ENCODE measurements around the gene APH1B. TPM values are rescaled to one million over a fixed set of nuclear protein-coding genes. Genes with fewer than 3 reads are reported as not detected.
A peak's percentile ranks its signal among the peaks of the same experiment; 100 is the strongest.

The APH1B gene
- total and polyA plus RNA-seq, 9 of the 15 experiments (the other 6 are each of a cell fraction or from before 2014, with no cell fraction given): 5.1 to 9.7 (median 7.0) TPM

GRCh38 chr15:63227689-63228088, 49.7 kb upstream of the APH1B start (continued):
- TF ChIP-seq ZNF512 (tag; IDR thresholded peaks at IDR 0.05) (peak; percentile 93), ZNF696 (CRISPR knock-in tag; conservative IDR thresholded peaks at IDR 0.05) (no peak), SMARCA5 (IDR thresholded peaks at IDR 0.05) (no peak), PML (IDR thresholded peaks at IDR 0.05; ENCODE audit: low read length) (no peak), FOXM1 (IDR thresholded peaks at IDR 0.05; ENCODE audit: low read depth) (no peak), FOXM1 (CRISPR knock-in tag; IDR thresholded peaks at IDR 0.05; ENCODE audit: low read depth) (no peak), U2AF2 (optimal IDR thresholded peaks at IDR 0.05; ENCODE audit: low read depth, low read length) (peak; percentile 88), HDAC1 (IDR thresholded peaks at IDR 0.05) (peak in 1 of 2 experiments; percentile 20; a peak in 1 of 4 replicates), SOX6 (IDR thresholded peaks at IDR 0.05) (no peak), TAF7 (tag; IDR thresholded peaks at IDR 0.05) (peak; percentile 14; the same call in 1 of the 2 replicates), HLTF (IDR thresholded peaks at IDR 0.05) (0 out of 2 replicates have a peak, but pooled peaks have one; percentile 63), CCAR2 (IDR thresholded peaks at IDR 0.05; ENCODE audit: low read depth, low read length) (no peak), ZNF253 (CRISPR knock-in tag; conservative IDR thresholded peaks at IDR 0.05) (no peak), MTA1 (IDR thresholded peaks at IDR 0.05; ENCODE audit: borderline replicate concordance) (0 out of 2 replicates have a peak, but pooled peaks have one; percentile 21)
